ENCODE data around the gene LCP1. TPM values are rescaled to one million over a fixed set of nuclear protein-coding genes. Genes with fewer than 3 reads are reported as not detected.

LCP1 gene
- total RNA-seq, 1 experiment from 2014 or later: 32.1 TPM

DNA sequence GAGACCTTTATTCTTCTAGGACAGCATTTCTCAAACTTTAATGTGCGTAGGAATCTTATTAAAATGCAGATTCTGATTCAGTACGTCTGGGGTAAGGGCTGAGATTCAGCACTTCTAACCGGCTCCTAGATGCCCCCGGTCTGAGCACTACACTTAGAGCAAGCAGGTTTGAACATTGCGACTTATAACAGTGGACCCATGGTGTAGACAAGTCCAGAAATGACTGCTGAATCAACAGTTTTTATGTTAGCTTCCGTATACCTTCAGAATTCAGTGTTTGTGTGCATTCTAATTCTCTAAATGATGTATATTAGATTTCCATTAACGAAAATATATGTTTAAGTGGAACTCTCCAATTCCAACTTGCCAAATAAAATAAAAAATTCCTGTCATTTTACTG is 59.7 kb downstream of the LCP1 start:
- no peaks in the 10 kb centered on the region for H3K27me3 Mint-ChIP-seq (ENCODE audit: insufficient read depth, unreplicated experiment)
- intact Hi-C loops (cut with micrococcal nuclease; ENCODE audit: unreplicated experiment): no loop called here
- H3K4me1 Mint-ChIP-seq (ENCODE audit: low read depth, unreplicated experiment): peaks cover 7% of the 10 kb centered on the region
- Histone ChIP-seq H3K4me1 (peaks cover 8% of the 10 kb centered on the region), H3K27me3 (replicated peaks; ENCODE audit: control insufficient read depth, insufficient read depth, low read length) (no peaks in the 10 kb centered on the region), H3K36me3 (ENCODE audit: control insufficient read depth, insufficient read depth, low read length) (no peaks in the 10 kb centered on the region), H3K9me3 (no peaks in the 10 kb centered on the region), H3K4me3 (ENCODE audit: low read depth, low read length) (no peak overlapping the region)
- no peaks in the 10 kb centered on the region for H3K9me3 Mint-ChIP-seq (ENCODE audit: unreplicated experiment)
- no peak for DNase-seq
- ChIA-PET POLR2A (no interaction called here), CTCF (no interaction called here)
- no TSS peak for BruUV-seq (replicated peaks)
- TF ChIP-seq, protein P1, sequence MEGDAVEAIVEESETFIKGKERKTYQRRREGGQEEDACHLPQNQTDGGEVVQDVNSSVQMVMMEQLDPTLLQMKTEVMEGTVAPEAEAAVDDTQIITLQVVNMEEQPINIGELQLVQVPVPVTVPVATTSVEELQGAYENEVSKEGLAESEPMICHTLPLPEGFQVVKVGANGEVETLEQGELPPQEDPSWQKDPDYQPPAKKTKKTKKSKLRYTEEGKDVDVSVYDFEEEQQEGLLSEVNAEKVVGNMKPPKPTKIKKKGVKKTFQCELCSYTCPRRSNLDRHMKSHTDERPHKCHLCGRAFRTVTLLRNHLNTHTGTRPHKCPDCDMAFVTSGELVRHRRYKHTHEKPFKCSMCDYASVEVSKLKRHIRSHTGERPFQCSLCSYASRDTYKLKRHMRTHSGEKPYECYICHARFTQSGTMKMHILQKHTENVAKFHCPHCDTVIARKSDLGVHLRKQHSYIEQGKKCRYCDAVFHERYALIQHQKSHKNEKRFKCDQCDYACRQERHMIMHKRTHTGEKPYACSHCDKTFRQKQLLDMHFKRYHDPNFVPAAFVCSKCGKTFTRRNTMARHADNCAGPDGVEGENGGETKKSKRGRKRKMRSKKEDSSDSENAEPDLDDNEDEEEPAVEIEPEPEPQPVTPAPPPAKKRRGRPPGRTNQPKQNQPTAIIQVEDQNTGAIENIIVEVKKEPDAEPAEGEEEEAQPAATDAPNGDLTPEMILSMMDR (IDR thresholded peaks at IDR 0.05; ENCODE audit: insufficient read depth in 1 of 2, low read depth in 1 of 2, low read length in 1 of 2, severe bottlenecking in 1 of 2, unreplicated experiment in 1 of 2): no peak
- no peak overlapping the region for H3K27ac Mint-ChIP-seq (ENCODE audit: unreplicated experiment)
- no peak overlapping the region for H3K4me3 Mint-ChIP-seq (ENCODE audit: unreplicated experiment)
- no peaks in the 10 kb centered on the region for H3K36me3 Mint-ChIP-seq (ENCODE audit: insufficient read depth, unreplicated experiment)

DNA sequence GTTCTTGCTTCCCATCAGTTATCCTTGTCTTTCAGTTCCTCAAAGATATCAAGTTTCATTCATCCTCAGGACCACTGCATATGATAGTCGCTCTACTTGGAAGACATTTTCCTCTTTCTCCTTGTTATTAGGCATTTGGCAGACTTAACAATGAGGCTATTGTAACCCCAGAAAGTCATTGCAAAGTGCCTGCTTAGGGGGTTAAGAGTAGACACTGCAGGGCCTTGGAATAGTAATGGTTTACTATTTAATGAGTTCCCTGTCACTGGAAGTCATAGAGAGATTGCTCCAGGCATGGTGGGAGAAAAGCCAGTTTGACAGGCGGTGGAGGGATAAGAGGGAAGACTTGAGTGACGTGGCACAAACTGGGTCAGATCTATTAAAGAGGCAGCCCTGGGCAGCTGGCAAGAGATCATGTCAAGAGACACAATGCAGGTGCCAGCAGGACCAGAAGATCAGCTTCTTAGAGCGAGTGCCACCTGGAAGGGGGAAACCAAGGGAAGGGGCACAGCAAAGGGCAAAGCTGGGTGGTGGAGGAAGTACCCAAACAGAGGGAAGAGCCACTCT is 60.3 kb downstream of the LCP1 start:
- TF ChIP-seq, protein P1 (IDR thresholded peaks at IDR 0.05; ENCODE audit: insufficient read depth in 1 of 2, low read depth in 1 of 2, low read length in 1 of 2, severe bottlenecking in 1 of 2, unreplicated experiment in 1 of 2): no peak
- BruUV-seq (replicated peaks): no TSS peak
- intact Hi-C loops (cut with micrococcal nuclease; ENCODE audit: unreplicated experiment): no loop called here
- Mint-ChIP-seq H3K36me3 (ENCODE audit: insufficient read depth, unreplicated experiment) (no peaks in the 10 kb centered on the region), H3K4me3 (ENCODE audit: unreplicated experiment) (no peak overlapping the region), H3K9me3 (ENCODE audit: unreplicated experiment) (no peaks in the 10 kb centered on the region), H3K4me1 (ENCODE audit: low read depth, unreplicated experiment) (peaks cover 2% of the 10 kb centered on the region), H3K27ac (ENCODE audit: unreplicated experiment) (no peak overlapping the region), H3K27me3 (ENCODE audit: insufficient read depth, unreplicated experiment) (peaks cover under 1% of the 10 kb centered on the region)
- H3K9me3 ChIP-seq: no peaks in the 10 kb centered on the region
- CTCF ChIA-PET: no interaction called here
- POLR2A ChIA-PET: no interaction called here
- H3K4me1 ChIP-seq: peaks cover 1% of the 10 kb centered on the region; the same call in 1 of the 2 replicates
- no peaks in the 10 kb centered on the region for H3K36me3 ChIP-seq (ENCODE audit: control insufficient read depth, insufficient read depth, low read length)
- DNase-seq: no peak
- H3K27me3 ChIP-seq (replicated peaks; ENCODE audit: control insufficient read depth, insufficient read depth, low read length): no peaks in the 10 kb centered on the region
- no peak overlapping the region for H3K4me3 ChIP-seq (ENCODE audit: low read depth, low read length)

DNA sequence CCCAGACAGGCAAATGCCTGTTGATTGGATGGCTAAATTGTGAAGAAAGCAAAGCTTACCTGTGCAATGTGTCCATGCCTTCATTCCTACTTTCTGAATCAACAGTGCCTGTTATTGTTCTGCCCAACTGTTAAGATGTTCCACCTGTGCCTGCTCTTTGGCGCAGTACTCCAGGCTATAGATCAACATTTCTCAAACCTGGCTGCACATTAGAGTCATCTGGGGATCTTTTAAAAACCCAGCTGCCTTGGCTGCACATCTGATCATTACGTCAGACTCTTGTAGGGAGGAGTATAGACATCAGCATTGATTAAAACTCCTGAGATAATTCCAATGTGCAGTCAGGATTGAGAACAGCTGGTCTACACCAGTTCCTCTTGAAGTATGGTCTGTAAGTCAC is 60.9 kb downstream of the LCP1 start:
- no peak overlapping the region for H3K27ac Mint-ChIP-seq (ENCODE audit: unreplicated experiment)
- no peaks in the 10 kb centered on the region for H3K36me3 Mint-ChIP-seq (ENCODE audit: insufficient read depth, unreplicated experiment)
- no peaks in the 10 kb centered on the region for H3K36me3 ChIP-seq (ENCODE audit: control insufficient read depth, insufficient read depth, low read length)
- H3K9me3 Mint-ChIP-seq (ENCODE audit: unreplicated experiment): no peaks in the 10 kb centered on the region
- ChIA-PET CTCF (no interaction called here), POLR2A (no interaction called here)
- H3K4me3 Mint-ChIP-seq (ENCODE audit: unreplicated experiment): no peak overlapping the region
- H3K27me3 ChIP-seq (replicated peaks; ENCODE audit: control insufficient read depth, insufficient read depth, low read length): no peaks in the 10 kb centered on the region
- no peaks in the 10 kb centered on the region for H3K4me1 ChIP-seq
- H3K4me1 Mint-ChIP-seq (ENCODE audit: low read depth, unreplicated experiment): no peaks in the 10 kb centered on the region
- TF ChIP-seq, protein P1 (IDR thresholded peaks at IDR 0.05; ENCODE audit: insufficient read depth in 1 of 2, low read depth in 1 of 2, low read length in 1 of 2, severe bottlenecking in 1 of 2, unreplicated experiment in 1 of 2): no peak
- BruUV-seq (replicated peaks): no TSS peak
- H3K4me3 ChIP-seq (ENCODE audit: low read depth, low read length): no peak overlapping the region
- H3K27me3 Mint-ChIP-seq (ENCODE audit: insufficient read depth, unreplicated experiment): peaks cover 3% of the 10 kb centered on the region
- intact Hi-C loops (cut with micrococcal nuclease; ENCODE audit: unreplicated experiment): no loop called here
- H3K9me3 ChIP-seq: no peaks in the 10 kb centered on the region
- no peak for DNase-seq
